Stimulated activated memory B cell treated with anti-CD40 and anti-IgM and Interleukin-4, amounts not matched to agents 10 μg/mL and 1 μg/mL and 100 μg/mL, for 72 hours (primary cell): Measurements from ENCODE around the gene USH1G.

Source experiments
- ATAC-seq: fragments of 150-1000 bp; cut with Tn5 transposase; 2 replicates; pipeline ENCODE4 v1.10.0; 2021
- H3K27ac Mint-ChIP-seq: one replicate; pipeline ENCODE4 v1.8.0; 2022; ENCODE audit warnings: mild to moderate bottlenecking, mixed read lengths
- H3K27me3 Mint-ChIP-seq: one replicate; pipeline ENCODE4 v1.8.0; 2022; ENCODE audit warnings: mixed read lengths
- H3K36me3 Mint-ChIP-seq: one replicate; pipeline ENCODE4 v1.8.0; 2022; ENCODE audit warnings: mixed read lengths
- H3K4me1 Mint-ChIP-seq: one replicate; pipeline ENCODE4 v1.8.0; 2022; ENCODE audit warnings: mixed read lengths
- H3K4me3 Mint-ChIP-seq: one replicate; pipeline ENCODE4 v1.8.0; 2022; ENCODE audit warnings: mild to moderate bottlenecking, moderate library complexity, mixed read lengths
- H3K9me3 Mint-ChIP-seq: one replicate; pipeline ENCODE4 v1.8.0; 2022; ENCODE audit warnings: mixed read lengths

USH1G gene

DNA sequence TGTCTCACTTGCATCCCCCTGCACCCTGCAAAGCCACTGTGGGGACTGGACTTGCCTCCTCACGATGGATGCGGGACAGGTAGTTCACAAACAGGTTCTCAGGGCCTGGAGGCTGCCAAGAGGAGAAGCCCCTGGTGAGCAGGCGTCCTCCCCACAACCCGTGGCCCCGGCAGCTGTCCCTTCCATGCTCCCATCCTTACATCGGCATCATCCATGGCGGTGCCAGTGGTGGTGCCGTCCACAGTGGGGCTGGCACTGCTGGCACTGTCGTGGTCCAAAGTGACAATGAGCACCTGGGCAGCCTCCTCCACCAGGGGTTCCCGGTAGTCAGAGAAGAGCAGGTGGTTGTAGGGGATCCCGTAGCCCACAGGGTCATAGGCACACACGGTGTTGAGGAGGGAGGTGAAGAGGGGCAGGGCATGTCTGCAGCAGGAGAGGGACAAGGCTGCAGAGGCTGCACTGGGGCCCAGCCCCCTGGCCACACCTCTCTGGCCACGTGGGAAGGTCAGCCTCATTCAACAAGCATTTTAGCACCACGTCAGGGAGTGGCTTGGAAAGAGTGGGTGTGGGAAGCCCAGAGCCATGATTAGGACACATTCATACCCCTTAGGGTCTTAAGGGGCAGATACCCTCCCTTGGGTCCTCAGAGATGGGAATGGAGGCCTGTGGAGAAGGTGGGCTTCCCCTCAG lies 36.9 kb upstream of the USH1G start:
- no peak overlapping the region for H3K27ac Mint-ChIP-seq

DNA sequence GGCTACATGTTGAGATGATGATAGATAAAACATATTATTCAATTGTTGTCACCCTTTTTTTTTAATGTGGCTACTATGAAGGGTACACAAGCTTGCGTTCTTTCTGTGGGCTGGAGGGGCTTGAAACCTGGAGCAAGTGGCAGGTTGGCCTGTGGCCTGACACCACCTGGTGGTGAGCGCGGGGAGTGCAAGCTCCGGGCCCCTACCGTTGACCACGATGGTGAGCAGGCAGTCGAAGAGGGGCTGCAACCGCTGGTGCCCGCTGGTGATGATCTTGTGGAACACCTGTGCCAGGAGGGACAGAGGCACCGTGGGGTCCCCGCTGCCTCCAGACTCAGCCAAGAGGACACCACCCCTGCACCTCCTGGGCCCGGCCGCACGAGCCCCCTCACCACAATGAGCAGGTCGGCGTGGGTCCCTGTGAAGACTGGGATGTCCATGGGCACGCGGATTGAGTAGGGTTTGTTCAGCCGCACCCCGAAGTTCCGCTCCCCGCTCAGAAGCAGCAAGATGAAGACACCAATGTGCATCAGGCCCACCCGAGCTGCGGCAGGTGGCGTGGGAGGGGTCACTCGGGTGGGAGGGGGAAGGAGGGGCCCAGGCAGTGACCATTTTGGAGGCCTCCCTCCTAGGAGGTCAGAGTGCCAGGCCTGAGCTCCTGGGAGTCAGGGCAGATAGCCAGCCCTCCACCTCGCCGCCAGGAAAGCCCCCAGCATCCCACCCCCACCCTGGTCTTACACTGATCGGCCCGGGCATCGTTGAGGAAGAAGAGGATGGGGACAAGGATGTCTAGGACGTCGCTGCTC lies 35.1 kb upstream of the USH1G start:
- peaks cover 10% of the 10 kb centered on the region for H3K27me3 Mint-ChIP-seq
- no peak overlapping the region for H3K27ac Mint-ChIP-seq
- ATAC-seq = peak; percentile 46
- H3K9me3 Mint-ChIP-seq = no peaks in the 10 kb centered on the region
- no peaks in the 10 kb centered on the region for H3K36me3 Mint-ChIP-seq
- peaks cover 14% of the 10 kb centered on the region for H3K4me1 Mint-ChIP-seq
- no peak overlapping the region for H3K4me3 Mint-ChIP-seq

More for the DNA sequence above, 36.9 kb upstream of the USH1G start:
- ATAC-seq = no peak
- Mint-ChIP-seq H3K4me3 (no peak overlapping the region), H3K9me3 (no peaks in the 10 kb centered on the region), H3K27me3 (peaks cover 2% of the 10 kb centered on the region), H3K4me1 (peaks cover 14% of the 10 kb centered on the region), H3K36me3 (no peaks in the 10 kb centered on the region)

- no peaks in the 10 kb centered on the region for H3K9me3 Mint-ChIP-seq
- ATAC-seq = no peak
- H3K27me3 Mint-ChIP-seq = peaks cover 10% of the 10 kb centered on the region
These were observed 33.0 kb upstream of the USH1G start for GRCh38 chr17:74956093-74956492.

GRCh38 chr17:74954665-74955421 lies 31.8 kb upstream of the USH1G start:
- H3K4me1 Mint-ChIP-seq = no peaks in the 10 kb centered on the region
- H3K27ac Mint-ChIP-seq = no peak overlapping the region
- H3K36me3 Mint-ChIP-seq = no peaks in the 10 kb centered on the region
- H3K9me3 Mint-ChIP-seq = no peaks in the 10 kb centered on the region
- ATAC-seq = no peak
- peaks cover 10% of the 10 kb centered on the region for H3K27me3 Mint-ChIP-seq
- H3K4me3 Mint-ChIP-seq = no peak overlapping the region

More at GRCh38 chr17:74956093-74956492, 33.0 kb upstream of the USH1G start:
- Mint-ChIP-seq H3K27ac (no peak overlapping the region), H3K4me3 (no peak overlapping the region), H3K36me3 (no peaks in the 10 kb centered on the region), H3K4me1 (peaks cover 9% of the 10 kb centered on the region)

GRCh38 chr17:74954115-74954514 lies 31.1 kb upstream of the USH1G start:
- Mint-ChIP-seq H3K36me3 (no peaks in the 10 kb centered on the region), H3K9me3 (no peaks in the 10 kb centered on the region), H3K27ac (no peak overlapping the region), H3K4me3 (no peak overlapping the region), H3K4me1 (no peaks in the 10 kb centered on the region), H3K27me3 (peaks cover 11% of the 10 kb centered on the region)
- ATAC-seq = no peak

GRCh38 chr17:74953134-74953687 lies 30.2 kb upstream of the USH1G start:
- Mint-ChIP-seq H3K27me3 (peaks cover 20% of the 10 kb centered on the region), H3K36me3 (no peaks in the 10 kb centered on the region), H3K27ac (no peak overlapping the region), H3K9me3 (no peaks in the 10 kb centered on the region), H3K4me3 (no peak overlapping the region), H3K4me1 (no peaks in the 10 kb centered on the region)
- no peak for ATAC-seq

GRCh38 chr17:74952431-74953133 lies 29.5 kb upstream of the USH1G start:
- H3K9me3 Mint-ChIP-seq = no peaks in the 10 kb centered on the region
- H3K4me1 Mint-ChIP-seq = no peaks in the 10 kb centered on the region

DNA sequence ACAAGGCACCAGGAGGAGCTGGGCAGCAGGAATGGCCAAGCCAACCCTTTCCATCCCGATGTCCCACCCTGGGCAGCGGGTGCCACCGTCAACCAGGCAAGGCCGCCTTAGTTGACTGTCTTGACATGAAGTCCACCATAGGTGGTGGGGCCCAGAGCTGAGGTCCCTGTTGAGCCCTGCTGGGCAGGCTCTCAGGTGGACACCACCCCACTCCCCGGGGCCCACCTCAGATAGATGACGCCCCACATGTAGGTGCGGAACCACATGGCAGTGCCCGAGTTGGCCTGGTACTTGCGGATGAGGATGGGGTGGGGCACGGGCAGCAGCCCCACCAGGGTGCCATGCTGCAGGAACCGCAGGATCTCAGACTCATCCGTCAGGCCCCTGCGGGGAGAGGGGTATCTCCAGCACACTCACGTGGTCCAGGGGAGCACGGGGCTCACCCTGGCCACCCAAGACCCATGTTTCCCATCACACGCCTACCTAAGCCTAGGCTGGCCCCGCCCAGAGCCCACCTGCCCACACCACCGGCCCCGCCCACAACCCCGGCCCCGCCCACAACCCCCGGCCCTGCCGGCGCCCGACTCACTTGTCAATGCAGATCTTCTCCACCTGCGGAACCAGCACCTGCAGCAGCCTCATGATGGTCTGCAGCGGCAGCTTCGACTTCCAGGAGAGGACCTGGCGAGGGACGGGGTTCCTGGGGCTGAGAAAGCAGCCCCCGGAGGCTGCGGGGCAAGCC lies 28.8 kb upstream of the USH1G start:
- H3K36me3 Mint-ChIP-seq = no peaks in the 10 kb centered on the region
- no peak overlapping the region for H3K4me3 Mint-ChIP-seq
- no peak for ATAC-seq
- no peaks in the 10 kb centered on the region for H3K4me1 Mint-ChIP-seq
- no peak overlapping the region for H3K27ac Mint-ChIP-seq
- H3K9me3 Mint-ChIP-seq = no peaks in the 10 kb centered on the region
- H3K27me3 Mint-ChIP-seq = peaks cover 27% of the 10 kb centered on the region

More at GRCh38 chr17:74952431-74953133, 29.5 kb upstream of the USH1G start:
- Mint-ChIP-seq H3K27me3 (peaks cover 26% of the 10 kb centered on the region), H3K36me3 (no peaks in the 10 kb centered on the region), H3K27ac (no peak overlapping the region), H3K4me3 (no peak overlapping the region)
- ATAC-seq = no peak

GRCh38 chr17:74951065-74951464 lies 28.0 kb upstream of the USH1G start:
- no peaks in the 10 kb centered on the region for H3K36me3 Mint-ChIP-seq
- no peak overlapping the region for H3K4me3 Mint-ChIP-seq
- H3K4me1 Mint-ChIP-seq = no peaks in the 10 kb centered on the region
- H3K27ac Mint-ChIP-seq = no peak overlapping the region
- ATAC-seq = no peak
- no peaks in the 10 kb centered on the region for H3K9me3 Mint-ChIP-seq
- H3K27me3 Mint-ChIP-seq = peaks cover 27% of the 10 kb centered on the region

GRCh38 chr17:74950207-74950606 lies 27.2 kb upstream of the USH1G start:
- peaks cover 5% of the 10 kb centered on the region for H3K4me1 Mint-ChIP-seq
- no peak overlapping the region for H3K4me3 Mint-ChIP-seq
- H3K36me3 Mint-ChIP-seq = no peaks in the 10 kb centered on the region
- no peaks in the 10 kb centered on the region for H3K9me3 Mint-ChIP-seq
- no peak for ATAC-seq
- no peak overlapping the region for H3K27ac Mint-ChIP-seq
- H3K27me3 Mint-ChIP-seq = peaks cover 27% of the 10 kb centered on the region

DNA sequence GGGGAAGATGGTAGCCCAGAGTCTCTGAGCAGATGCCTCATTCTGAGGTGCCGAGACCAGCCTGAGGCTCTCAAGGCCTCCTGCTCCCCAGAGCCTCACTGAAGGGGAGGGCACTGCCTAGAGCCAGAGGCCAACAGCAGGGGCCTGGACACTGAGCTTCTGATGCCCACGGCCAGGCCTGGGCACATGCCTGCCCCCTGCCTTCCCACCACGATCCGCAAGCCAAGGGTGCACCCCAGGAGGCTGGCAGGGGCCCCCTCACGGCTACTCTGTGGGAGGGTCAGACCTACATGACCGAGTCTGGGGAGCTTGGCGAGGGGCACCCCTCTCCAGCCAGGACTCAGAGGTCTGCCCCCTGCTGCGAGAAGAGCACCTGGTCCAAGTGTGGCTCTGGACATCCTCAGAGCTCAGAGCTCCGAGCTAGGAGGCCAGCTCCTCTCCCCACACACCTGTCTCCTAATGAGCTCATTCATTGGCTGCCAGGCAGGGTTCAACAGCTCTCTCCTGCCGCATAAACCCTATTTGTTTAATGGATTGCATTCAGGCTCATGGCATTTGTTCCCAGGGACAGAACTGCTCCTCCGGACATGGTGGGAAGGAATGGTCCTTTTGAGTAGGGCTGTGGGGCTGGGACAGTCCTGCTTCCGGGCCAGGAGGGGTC lies 26.5 kb upstream of the USH1G start:
- Mint-ChIP-seq H3K36me3 (no peaks in the 10 kb centered on the region), H3K27me3 (peaks cover 27% of the 10 kb centered on the region), H3K9me3 (no peaks in the 10 kb centered on the region), H3K4me3 (no peak overlapping the region), H3K4me1 (peaks cover 9% of the 10 kb centered on the region), H3K27ac (no peak overlapping the region)
- ATAC-seq = no peak

DNA sequence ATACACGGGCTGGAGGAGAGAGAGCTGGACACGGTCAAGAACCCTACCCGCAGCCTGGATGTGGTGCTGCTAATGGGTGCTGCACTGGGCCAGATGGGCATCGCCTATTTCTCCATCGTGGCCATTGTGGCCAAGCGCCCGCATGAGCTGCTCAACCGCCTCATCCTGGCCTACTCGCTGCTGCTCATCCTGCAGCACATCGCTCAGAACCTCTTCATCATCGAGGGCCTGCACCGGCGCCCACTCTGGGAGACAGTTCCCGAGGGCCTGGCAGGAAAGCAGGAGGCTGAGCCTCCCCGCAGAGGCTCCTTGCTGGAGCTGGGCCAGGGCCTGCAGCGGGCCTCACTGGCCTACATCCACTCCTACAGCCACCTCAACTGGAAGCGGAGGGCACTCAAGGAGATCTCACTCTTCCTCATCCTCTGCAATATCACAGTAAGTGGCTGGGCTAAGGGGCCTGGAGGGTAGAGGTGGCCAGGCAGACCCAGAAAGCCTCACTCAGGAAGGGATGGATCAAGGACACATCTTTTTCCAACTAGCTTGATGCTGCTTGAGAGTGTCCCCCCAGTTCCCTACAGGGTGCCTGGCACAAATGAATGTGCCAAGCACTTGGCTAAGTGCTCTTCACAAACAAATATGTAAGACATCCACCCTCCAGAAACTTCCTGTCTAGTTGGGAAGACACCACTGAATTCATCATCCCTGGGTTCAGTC lies 24.1 kb upstream of the USH1G start:
- peaks cover 37% of the 10 kb centered on the region for H3K27me3 Mint-ChIP-seq
- H3K4me3 Mint-ChIP-seq = no peak overlapping the region
- no peak overlapping the region for H3K27ac Mint-ChIP-seq
- no peaks in the 10 kb centered on the region for H3K36me3 Mint-ChIP-seq
- no peak for ATAC-seq
- H3K4me1 Mint-ChIP-seq = peaks cover 9% of the 10 kb centered on the region
- no peaks in the 10 kb centered on the region for H3K9me3 Mint-ChIP-seq

DNA sequence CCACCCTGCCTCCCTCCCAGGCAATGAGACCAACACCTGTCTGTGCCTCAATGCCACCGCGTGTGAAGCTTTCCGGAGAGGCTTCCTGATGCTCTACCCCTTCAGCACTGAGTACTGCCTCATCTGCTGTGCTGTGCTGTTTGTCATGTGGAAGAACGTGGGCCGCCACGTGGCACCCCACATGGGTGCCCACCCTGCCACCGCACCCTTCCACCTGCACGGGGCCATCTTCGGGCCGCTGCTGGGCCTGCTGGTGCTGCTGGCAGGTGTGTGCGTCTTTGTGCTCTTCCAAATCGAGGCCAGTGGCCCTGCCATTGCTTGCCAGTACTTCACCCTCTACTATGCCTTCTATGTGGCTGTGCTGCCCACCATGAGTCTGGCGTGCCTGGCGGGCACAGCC lies 23.6 kb upstream of the USH1G start:
- Mint-ChIP-seq H3K4me3 (no peak overlapping the region), H3K9me3 (no peaks in the 10 kb centered on the region), H3K27ac (no peak overlapping the region), H3K27me3 (peaks cover 42% of the 10 kb centered on the region), H3K36me3 (no peaks in the 10 kb centered on the region), H3K4me1 (peaks cover 9% of the 10 kb centered on the region)
- no peak for ATAC-seq
